Activated T-cell treated with anti-CD3 and anti-CD28 coated beads for 1 hour (primary cell): ENCODE data around the gene APOD.

Experiments used
- DNase-seq: peaks from one replicate; pipeline ENCODE4 v3.0.0-alpha.2; 2020; ENCODE audit warnings: low read depth

Gene APOD

DNA sequence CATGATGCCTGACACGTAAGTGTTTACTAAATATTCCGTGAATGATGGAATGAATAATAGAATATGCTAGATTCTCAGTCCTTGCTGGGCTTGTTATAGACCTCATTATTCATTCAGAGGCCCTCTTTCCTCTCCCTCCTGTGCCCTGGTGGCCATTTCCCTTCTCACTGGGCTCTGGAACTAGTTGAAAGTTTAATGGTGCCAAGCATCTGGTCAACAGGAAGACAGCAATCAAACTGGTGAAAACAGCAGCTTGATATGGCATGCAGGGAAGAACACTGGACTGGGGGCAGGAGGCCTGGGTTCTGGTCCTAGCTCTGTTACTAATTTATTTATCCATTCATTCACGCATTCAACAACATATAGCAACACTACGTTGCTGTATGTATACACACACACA lies 3.7 kb upstream of the APOD start:
- DNase-seq: no peak

DNA sequence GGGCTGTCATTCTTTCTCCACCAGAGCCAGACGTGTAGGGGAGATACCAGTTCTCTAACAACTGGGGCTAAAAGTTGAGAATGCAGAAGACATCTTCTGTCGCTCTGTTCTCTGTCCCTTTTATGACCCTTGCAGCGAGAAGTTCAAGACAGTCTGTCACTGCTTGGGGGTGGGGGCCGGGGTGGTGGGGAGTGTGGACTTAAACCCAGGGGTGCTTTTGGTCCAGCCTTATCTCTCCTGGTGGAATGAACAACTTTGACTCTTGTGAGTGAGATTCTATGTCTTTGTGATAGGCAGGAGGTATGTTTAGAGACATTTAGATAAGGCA lies 767 bp upstream of the APOD start:
- no peak for DNase-seq

DNA sequence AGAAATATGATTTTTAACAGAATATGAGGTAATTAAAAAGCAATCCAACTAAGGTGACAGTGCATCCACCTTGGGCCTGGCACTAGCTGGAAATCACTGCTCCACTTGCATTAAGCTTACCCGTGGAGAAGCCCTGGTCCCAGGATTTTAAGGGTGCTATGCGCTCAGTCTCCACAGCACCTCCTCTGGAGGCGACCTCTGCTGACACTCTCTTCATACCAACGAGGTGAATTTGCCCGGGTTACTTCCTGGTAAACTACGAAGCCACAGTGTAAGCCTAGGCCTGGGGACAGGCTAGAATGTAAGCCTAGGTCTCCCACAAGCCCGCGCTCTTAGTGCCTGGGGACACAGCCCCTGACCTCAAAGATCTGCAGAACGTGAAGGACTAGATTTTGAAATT lies 793 bp downstream of the APOD start:
- no peak for DNase-seq

DNA sequence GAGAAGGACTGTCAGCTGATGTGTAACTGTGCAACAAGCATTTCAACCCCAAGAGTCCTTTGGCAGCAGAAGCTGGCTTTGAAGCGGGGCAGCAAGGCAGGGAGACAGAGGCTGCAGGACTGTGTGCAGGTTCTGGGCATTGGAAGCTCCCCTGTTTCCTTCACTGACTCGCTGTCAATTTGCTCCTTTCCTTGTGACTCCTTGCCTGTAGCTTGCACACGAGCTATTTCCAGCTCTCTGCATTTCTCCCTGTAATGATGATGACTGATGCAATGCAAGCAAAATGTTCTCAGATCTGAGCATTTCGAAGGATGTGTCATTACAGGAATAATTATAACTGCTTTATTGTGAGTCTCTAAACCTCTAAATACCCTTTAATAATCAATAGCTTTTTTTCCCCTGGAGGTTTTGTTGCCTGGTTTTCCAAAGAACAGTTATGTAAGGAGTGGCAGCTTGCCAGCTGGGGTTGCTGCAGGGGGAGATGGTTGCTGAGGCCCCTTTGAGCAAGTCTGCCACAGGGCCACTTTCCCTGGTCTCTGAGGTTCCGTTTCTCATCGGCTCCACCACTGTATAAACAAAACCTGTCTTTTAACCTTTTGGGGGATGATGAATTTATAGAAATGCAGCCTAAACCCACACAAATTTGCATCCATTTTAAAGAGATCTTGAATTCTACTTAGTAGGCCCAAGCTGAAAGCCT lies 2.8 kb downstream of the APOD start:
- no peak for DNase-seq

GRCh38 chr3:195579281-195579680 lies 4.5 kb downstream of the APOD start:
- DNase-seq: no peak

DNA sequence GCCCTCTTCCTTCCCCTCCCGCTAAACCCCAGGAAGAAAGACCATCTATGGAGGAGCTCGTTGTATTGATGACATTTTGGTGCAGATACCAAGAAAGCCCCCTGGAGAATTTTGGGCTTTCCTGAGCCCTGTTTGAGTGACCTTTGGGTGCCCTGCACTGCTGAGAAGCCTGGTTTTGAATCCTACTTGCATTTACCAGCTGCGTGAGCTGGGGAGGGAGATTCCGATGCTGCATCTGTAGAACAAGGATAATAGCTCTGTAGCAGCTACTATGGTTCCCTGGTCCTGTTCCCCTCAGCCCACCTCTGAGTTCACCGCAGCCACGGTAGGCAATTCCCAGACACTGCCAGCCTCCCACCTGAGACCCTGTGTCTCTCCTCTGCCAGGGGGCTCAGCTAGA lies 5.2 kb downstream of the APOD start:
- no peak for DNase-seq

DNA sequence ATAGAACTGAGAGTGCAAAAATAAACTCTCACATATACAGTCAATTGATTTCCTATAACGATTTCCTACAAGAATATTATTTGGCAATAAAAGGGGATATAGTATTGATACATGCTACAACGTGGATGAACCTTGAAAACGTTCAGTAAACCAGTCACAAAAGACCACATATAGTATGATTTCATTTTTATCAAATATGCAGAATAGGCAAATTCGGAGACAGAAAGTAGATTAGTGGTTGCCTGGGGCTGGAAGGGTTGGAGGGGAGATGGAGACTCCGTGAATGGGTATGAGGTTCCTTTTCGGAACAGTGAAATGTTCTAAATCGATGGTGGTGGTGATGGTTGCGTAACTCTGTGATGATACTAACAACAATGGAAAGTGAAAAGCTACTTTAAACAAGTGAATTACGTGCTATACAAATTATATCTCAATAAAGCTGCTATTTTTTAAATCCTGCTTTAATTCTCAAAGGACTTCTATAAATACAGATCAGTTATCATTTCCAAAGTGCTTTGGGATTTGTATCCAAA lies 6.0 kb downstream of the APOD start:
- DNase-seq: no peak

DNA sequence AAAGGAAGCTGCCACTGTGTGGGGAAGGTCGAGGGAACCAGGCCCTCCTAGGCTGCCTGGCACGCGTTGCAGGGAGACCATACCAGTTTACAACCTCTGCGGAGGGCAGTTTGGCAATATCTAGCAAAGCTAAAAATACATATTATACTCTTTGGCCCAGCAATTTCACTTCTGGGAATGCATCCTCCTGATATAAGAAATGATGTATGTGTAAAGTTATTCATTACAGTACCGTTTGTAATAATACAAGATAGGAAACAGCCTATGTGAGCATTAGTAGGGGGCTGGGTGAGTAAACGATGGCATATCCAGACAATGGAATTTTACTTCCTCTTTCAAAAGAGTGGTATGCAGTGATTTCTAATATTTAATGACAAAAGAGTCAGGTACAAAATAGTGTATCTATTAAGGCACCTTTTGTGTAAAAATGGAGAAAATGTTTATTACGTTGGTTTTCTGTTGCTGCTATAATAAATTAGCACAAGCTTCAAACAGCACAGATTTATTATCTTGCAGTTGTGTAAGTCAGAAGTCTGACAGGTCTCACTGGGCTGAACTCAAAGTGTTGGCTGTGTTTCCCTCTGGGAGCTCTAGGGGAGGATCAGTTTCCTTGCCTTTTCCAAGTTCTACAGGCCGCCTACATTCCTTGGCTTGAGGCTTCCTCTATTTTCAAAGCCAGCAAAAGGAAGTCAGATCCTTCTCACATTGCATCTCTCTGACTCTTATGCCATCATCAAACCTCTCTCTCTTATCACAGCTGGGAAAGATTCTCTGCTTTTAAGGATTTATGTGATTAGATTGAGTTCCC lies 9.0 kb downstream of the APOD start:
- no peak for DNase-seq

DNA sequence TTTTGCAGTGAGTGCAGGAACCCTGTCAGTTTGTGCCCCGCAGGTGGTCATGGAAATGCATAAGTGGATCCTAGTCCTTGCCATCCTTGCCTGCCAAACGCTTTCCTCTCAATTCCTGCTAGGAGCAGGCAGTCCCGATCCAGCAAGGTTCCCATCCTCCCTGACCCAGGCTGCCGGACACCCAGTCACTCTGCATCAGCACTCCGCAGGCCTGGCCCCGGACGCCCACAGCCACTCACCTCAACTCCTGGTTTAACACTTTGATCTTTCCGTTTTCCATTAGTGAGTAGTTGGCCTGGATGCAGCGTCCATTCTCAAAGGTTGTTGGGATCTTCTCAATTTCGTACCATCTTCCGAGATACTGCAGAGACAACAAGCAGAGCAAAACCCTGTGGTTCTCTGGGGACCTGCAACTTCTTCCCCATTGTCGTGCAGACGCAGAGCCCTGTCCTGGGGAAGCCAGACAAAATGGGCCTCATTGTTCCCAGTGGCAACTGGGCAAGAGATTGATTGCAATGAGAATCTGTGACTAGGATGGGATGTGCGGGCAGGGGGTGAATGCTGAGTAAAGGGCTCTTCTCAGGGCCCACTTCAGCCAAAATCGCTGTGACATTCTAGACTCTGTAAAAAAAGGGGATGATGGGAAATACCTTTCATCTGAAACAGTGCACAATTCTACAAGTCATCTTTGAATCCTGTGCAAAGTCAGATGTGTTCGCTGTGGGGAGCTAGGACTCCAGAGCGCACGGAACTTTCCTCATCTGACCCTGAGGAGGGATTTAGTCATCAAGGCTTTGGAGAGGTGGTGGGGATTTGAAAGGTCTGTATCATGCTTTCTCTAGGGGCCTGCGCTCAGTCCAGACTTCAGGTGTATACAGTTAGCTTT lies 9.9 kb downstream of the APOD start:
- DNase-seq: no peak

GRCh38 chr3:195571361-195571760 lies 12.4 kb downstream of the APOD start:
- no peak for DNase-seq

GRCh38 chr3:195570912-195571311 lies 12.8 kb downstream of the APOD start:
- no peak for DNase-seq

DNA sequence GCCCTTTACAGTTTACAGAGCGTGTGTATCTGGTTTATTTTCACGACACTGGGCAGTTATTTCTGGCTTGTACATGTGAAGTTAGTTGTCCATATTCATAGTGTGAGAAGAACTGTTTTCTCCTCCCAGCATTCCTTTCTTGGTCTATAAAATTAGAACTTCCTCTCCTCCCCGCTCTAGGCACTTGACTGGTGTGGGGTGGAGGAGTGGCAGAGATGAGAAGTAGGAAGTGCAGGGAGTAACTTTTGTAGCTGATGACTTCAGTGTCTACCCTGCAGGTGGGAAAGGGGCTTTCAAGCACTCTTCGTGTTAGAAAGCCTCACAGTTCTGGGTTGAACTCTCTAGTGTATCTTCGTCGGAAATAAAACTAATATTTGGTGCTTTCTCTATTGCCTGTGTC lies 13.4 kb downstream of the APOD start:
- no peak for DNase-seq

GRCh38 chr3:195568630-195569029 lies 15.1 kb downstream of the APOD start:
- no peak for DNase-seq

- no peak for DNase-seq
Observed at GRCh38 chr3:195566797-195567196, 16.9 kb downstream of the APOD start.

GRCh38 chr3:195565716-195566115 lies 18.0 kb downstream of the APOD start:
- DNase-seq: no peak

DNA sequence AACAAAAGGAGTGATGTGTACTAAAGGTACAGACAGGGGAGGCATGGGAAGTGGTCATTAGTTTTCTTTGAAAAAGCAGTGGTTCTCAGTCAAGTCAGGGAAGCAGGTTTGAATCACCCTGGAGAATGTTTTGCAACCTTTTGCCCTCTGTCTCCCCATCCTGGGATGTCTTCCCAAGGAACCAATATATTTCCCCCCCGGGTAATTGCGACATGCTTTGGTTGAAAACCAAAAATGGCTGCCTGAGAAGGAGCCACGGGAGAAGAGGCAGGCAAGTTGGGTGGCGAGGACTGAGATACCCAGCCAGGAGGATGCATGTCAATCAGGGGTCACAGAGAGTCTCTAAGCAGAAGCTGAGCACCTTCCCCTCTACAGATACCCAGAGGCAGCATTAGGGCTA lies 20.4 kb downstream of the APOD start:
- DNase-seq: no peak

- DNase-seq: no peak
Observed at GRCh38 chr3:195559723-195560409, 23.9 kb downstream of the APOD start.

DNA sequence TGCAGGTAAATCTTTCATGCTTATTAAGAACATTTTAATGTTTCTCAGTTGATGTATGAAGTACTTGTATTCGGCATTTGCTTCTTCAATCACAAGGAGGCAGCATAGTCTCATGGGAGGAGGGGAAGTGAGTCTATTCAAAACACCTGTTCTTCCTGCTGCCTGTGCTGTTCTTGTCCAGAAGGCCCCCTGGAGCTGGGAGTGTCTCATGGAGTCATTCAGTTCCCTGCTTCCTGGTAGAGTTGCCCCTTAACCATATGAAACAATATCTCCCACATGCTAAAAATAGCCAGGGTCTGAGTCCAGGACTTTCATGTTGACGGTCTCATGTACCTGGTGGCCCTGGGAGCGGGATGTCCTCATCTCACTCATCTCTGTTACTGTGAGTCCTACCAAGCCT lies 25.1 kb downstream of the APOD start:
- no peak for DNase-seq

DNA sequence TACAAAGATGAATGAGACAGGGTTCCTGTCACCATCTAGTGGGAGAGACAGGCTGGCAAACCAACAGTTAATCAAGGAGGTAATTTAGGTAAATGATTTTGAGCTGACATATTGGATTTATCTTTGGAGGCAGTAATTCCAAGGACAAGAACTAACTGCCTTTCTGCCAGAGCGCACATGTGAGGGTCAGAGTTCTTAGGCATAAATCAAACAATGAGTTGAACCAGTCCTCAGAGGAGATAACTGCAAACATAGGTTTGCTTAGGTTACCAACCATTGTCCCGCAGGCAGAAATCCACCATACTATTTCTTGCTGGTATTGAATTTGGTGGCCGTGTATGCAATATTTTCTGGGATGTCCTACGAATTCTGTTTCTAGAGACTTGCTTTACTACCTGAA lies 26.4 kb downstream of the APOD start:
- no peak for DNase-seq

DNA sequence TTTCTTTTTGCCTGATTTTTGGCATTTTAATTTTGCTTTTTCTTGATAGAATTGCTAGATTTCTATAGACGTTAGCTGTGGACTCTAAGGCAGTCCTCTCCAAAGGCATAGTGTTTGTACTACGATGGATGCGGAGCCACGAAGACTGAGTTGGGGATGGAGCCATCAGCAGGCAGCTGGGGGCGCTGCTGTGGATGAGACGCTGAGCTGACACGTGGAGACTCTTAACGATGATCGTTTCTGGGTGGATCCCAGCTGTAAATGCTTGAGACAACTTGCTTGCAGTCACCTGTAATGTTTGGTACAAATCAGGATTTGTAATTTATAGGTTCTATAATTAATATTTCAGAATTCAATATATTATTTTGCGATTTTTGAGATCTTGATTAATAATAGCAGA lies 27.4 kb downstream of the APOD start:
- DNase-seq: no peak

DNA sequence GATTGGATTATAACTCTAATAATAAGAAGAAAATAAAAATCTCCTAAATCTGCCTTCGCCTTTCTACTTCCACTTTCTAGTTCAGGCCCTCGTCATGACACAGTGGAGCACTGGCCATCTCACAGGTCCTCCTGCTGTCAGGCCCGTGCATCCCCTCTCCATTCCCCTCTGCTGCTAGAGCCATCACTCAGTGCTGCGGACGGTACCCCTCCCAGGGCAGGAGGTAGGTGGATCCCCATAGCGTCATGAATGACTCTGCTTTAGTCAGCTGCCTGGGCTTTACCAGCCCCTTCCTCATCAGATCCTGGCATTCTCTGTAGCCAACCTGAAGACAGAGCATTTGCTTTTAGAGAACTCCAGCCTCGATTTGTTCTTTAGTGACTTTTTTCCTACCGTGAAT lies 28.6 kb downstream of the APOD start:
- DNase-seq: no peak

GRCh38 chr3:195554458-195554857 lies 29.3 kb downstream of the APOD start:
- no peak for DNase-seq
